Astrocyte of the spinal cord (primary cell): ENCODE measurements around the gene NUP98.

Source experiments
- DNase-seq: peaks from one replicate; pipeline ENCODE4 v3.0.0; 2011; ENCODE audit warnings: low read depth, low spot score
- H3K4me3 ChIP-seq: 2 replicates; pipeline ENCODE4 v1.5.1; 2011; ENCODE audit warnings: low read depth, mild to moderate bottlenecking, low read length, moderate library complexity
- in situ Hi-C: cut with HindIII; loops from 2 replicates; pipeline ENCODE4 v1.10.0; 2017; ENCODE audit warnings: low sequenced_read_pairs
- TF ChIP-seq, protein P1 (sequence below): IDR thresholded peaks from 2 replicates; pipeline ENCODE4 v1.5.1; 2012; ENCODE audit warnings: low read depth, mild to moderate bottlenecking, low read length, inconsistent platforms

The NUP98 gene

GRCh38 chr11:3684819-3685172, 112.6 kb downstream of the NUP98 start:
- H3K4me3 ChIP-seq, result no peak overlapping the region
- in situ Hi-C loops, result no loop called here
- TF ChIP-seq, protein P1, sequence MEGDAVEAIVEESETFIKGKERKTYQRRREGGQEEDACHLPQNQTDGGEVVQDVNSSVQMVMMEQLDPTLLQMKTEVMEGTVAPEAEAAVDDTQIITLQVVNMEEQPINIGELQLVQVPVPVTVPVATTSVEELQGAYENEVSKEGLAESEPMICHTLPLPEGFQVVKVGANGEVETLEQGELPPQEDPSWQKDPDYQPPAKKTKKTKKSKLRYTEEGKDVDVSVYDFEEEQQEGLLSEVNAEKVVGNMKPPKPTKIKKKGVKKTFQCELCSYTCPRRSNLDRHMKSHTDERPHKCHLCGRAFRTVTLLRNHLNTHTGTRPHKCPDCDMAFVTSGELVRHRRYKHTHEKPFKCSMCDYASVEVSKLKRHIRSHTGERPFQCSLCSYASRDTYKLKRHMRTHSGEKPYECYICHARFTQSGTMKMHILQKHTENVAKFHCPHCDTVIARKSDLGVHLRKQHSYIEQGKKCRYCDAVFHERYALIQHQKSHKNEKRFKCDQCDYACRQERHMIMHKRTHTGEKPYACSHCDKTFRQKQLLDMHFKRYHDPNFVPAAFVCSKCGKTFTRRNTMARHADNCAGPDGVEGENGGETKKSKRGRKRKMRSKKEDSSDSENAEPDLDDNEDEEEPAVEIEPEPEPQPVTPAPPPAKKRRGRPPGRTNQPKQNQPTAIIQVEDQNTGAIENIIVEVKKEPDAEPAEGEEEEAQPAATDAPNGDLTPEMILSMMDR, result no peak
- no peak for DNase-seq

GRCh38 chr11:3684129-3684818, 113.1 kb downstream of the NUP98 start:
- DNase-seq, result no peak
- in situ Hi-C loops, result no loop called here
- no peak overlapping the region for H3K4me3 ChIP-seq
- TF ChIP-seq, protein P1, result no peak

- TF ChIP-seq, protein P1, result no peak
- no peak overlapping the region for H3K4me3 ChIP-seq
- no peak for DNase-seq
- in situ Hi-C loops, result no loop called here
Measured at GRCh38 chr11:3683039-3683438, 114.3 kb downstream of the NUP98 start.

GRCh38 chr11:3679077-3679476, 118.3 kb downstream of the NUP98 start:
- in situ Hi-C loops, result no loop called here
- TF ChIP-seq, protein P1, result no peak
- no peak overlapping the region for H3K4me3 ChIP-seq
- no peak for DNase-seq

DNA sequence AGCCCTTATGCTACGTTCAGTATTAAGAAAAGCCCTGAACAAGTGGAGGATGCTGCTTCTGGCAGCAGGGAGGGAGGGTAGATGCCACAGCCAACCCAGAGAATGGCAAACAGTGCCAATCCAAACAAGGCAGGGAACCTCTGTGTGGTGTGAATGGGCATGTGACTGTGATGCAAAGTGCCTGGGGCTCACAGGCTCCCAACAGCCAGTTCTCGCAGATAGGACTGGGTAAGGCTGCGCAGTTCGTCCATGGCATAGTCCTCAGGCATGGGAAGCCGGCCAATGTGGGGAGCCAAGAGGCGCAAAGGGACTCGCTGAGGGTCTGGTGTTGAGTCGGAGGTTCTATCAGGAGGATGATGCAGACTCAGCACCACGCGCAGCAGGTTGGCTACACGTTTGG, 121.4 kb downstream of the NUP98 start:
- no peak for DNase-seq
- TF ChIP-seq, protein P1, result no peak
- H3K4me3 ChIP-seq, result no peak overlapping the region
- in situ Hi-C loops, result no loop called here

- TF ChIP-seq, protein P1, result no peak
- peak; percentile 77 for DNase-seq
- no peak overlapping the region for H3K4me3 ChIP-seq
- in situ Hi-C loops, result no loop called here
Measured at GRCh38 chr11:3674189-3674588, 123.2 kb downstream of the NUP98 start.
